22Rv1 (cell line): Measurements from ENCODE around the gene LGALS8.

Source experiments
- ZFX ChIP-seq: fragments of 450-650 bp; IDR thresholded peaks from 2 replicates; pipeline ENCODE4 v1.6.1; 2017; ENCODE audit warnings: antibody characterized with exemption, borderline replicate concordance
- TF ChIP-seq, protein P1 (sequence below): fragments of 450-650 bp; IDR thresholded peaks from 2 replicates; pipeline ENCODE4 v1.5.1; 2017; ENCODE audit warnings: mild to moderate bottlenecking

DNA sequence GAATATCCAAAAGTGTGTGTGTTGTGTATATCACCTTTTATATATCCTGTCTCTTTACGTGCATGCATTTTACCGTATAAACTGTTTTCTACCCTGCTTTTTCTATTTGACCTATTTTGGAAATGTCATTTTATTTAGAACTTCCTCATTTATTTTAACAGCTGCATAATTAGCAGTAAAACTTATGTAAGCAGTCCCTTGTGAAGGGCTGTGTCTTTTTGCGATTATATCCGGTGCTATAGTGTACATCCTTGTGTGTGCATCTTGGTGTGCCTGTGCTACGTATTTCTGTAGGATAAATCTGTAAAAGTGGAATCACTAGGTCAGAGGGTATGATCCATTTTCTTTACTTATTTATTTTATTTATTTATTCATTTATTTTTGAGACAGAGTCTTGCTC, 7.2 kb downstream of the LGALS8 start:
- TF ChIP-seq, protein P1, sequence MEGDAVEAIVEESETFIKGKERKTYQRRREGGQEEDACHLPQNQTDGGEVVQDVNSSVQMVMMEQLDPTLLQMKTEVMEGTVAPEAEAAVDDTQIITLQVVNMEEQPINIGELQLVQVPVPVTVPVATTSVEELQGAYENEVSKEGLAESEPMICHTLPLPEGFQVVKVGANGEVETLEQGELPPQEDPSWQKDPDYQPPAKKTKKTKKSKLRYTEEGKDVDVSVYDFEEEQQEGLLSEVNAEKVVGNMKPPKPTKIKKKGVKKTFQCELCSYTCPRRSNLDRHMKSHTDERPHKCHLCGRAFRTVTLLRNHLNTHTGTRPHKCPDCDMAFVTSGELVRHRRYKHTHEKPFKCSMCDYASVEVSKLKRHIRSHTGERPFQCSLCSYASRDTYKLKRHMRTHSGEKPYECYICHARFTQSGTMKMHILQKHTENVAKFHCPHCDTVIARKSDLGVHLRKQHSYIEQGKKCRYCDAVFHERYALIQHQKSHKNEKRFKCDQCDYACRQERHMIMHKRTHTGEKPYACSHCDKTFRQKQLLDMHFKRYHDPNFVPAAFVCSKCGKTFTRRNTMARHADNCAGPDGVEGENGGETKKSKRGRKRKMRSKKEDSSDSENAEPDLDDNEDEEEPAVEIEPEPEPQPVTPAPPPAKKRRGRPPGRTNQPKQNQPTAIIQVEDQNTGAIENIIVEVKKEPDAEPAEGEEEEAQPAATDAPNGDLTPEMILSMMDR = no peak
- TF ChIP-seq ZFX = no peak
